B cell (primary cell): ENCODE measurements around the gene TPSAB1. TPM values are rescaled to one million over a fixed set of nuclear protein-coding genes. Genes with fewer than 3 reads are reported as not detected.

ENCODE experiments used
- ATAC-seq: fragments of 200-7000 bp; cut with Tn5 transposase; one replicate; pipeline ENCODE4 v1.10.0; 2021; ENCODE audit warnings: low read depth, mild to moderate bottlenecking, moderate number of reproducible peaks, moderate library complexity
- CTCF ChIA-PET: fragments of 350-600 bp; sonication (Branson Sonifier 250); formaldehyde crosslinking; loops from one replicate; lab custom pipeline; 2021; ENCODE audit warnings: antibody characterized with exemption, inconsistent platforms; lab: Charles Lee
- POLR2A ChIA-PET: fragments of 350-600 bp; sonication (Branson Sonifier 250); formaldehyde crosslinking; loops from one replicate; lab custom pipeline; 2021; ENCODE audit warnings: antibody characterized with exemption; lab: Charles Lee
- DNase-seq: peaks from one replicate; pipeline ENCODE4 v3.0.0; 2013
- H2AFZ ChIP-seq: 2 replicates; pipeline ENCODE4 v1.6.1; 2012; ENCODE audit warnings: mild to moderate bottlenecking, low read depth, low read length; ENCODE audit not compliant: insufficient read depth, poor library complexity, severe bottlenecking
- H3K27ac ChIP-seq, 2 donors: 1 replicate in 1 of 2; 2 replicates in 1 of 2; pipeline ENCODE4 v1.5.1; 2012 to 2013; ENCODE audit warnings: low read length in 2 of 2, mild to moderate bottlenecking in 2 of 2, moderate library complexity in 1 of 2
- H3K27me3 ChIP-seq, 4 experiments: fragments of 200-600 bp in 1 of 4; sonication (generic) in 1 of 4; replicated peaks in 1 of 4; 1 replicate in 2 of 4; 2 replicates in 2 of 4; pipeline versions ENCODE4 v1.6.1 to v1.7.0; 2013 to 2016; ENCODE audit warnings: low read length in 3 of 4, mild to moderate bottlenecking in 2 of 4, mixed read lengths in 1 of 4, moderate library complexity in 1 of 4; ENCODE audit not compliant: insufficient read depth in 4 of 4, control insufficient read depth in 3 of 4; ENCODE audit errors: control extremely low read depth in 1 of 4
- H3K36me3 ChIP-seq, 2 experiments: replicated peaks in 1 of 2; 1 replicate in 1 of 2; 2 replicates in 1 of 2; pipeline versions ENCODE4 v1.6.1 to v1.7.1; 2013; ENCODE audit warnings: low read length in 1 of 2; ENCODE audit not compliant: insufficient read depth in 2 of 2, control insufficient read depth in 1 of 2; ENCODE audit errors: control extremely low read depth in 1 of 2, extremely low read depth in 1 of 2
- H3K4me1 ChIP-seq, 2 donors: fragments of 200-600 bp in 1 of 2; sonication (generic) in 1 of 2; 1 replicate in 1 of 2; 2 replicates in 1 of 2; pipeline versions ENCODE4 v1.5.1 to v1.6.1; 2013 to 2017; ENCODE audit warnings: low read length in 2 of 2; ENCODE audit not compliant: control insufficient read depth in 2 of 2, insufficient read depth in 2 of 2
- H3K4me2 ChIP-seq: replicated peaks from 2 replicates; pipeline ENCODE3; 2012; ENCODE audit warnings: mild to moderate bottlenecking, low read depth, low read length; ENCODE audit not compliant: poor library complexity, severe bottlenecking
- H3K4me3 ChIP-seq, 5 experiments: fragments of 200-600 bp in 1 of 5; sonication (generic) in 1 of 5; 1 replicate in 3 of 5; 2 replicates in 2 of 5; pipeline versions ENCODE4 v1.5.1 to v1.7.0; 2011 to 2016; ENCODE audit warnings: low read length in 4 of 5, mild to moderate bottlenecking in 4 of 5, low read depth in 2 of 5, control low read depth in 1 of 5, moderate library complexity in 1 of 5; ENCODE audit not compliant: insufficient read depth in 1 of 5; ENCODE audit errors: control extremely low read depth in 1 of 5, extremely low read depth in 1 of 5
- H3K79me2 ChIP-seq: fragments of 200-600 bp; sonication (generic); one replicate; pipeline ENCODE4 v1.6.0; 2016; ENCODE audit warnings: low read length; ENCODE audit not compliant: control insufficient read depth, insufficient read depth
- H3K9ac ChIP-seq: fragments of 200-600 bp; sonication (generic); 2 replicates; pipeline ENCODE4 v1.6.1; 2017; ENCODE audit warnings: mild to moderate bottlenecking, low read length, moderate library complexity
- H3K9me3 ChIP-seq, 3 donors: one replicate each; pipeline versions ENCODE4 v1.6.1 to v1.7.1; 2013; ENCODE audit warnings: low read length in 2 of 3; ENCODE audit not compliant: control insufficient read depth in 2 of 3, insufficient read depth in 1 of 3; ENCODE audit errors: control extremely low read depth in 1 of 3
- H4K20me1 ChIP-seq: 2 replicates; pipeline ENCODE4 v1.6.0; 2012; ENCODE audit warnings: mild to moderate bottlenecking, low read length; ENCODE audit not compliant: insufficient read depth, control insufficient read depth, poor library complexity, severe bottlenecking
- H3K27ac Mint-ChIP-seq: one replicate; pipeline ENCODE4 v1.8.0; 2021; ENCODE audit warnings: mixed read lengths
- H3K27me3 Mint-ChIP-seq: one replicate; pipeline ENCODE4 v1.8.0; 2021; ENCODE audit warnings: mixed read lengths
- H3K4me1 Mint-ChIP-seq: one replicate; pipeline ENCODE4 v1.8.0; 2021; ENCODE audit warnings: mixed read lengths
- H3K4me3 Mint-ChIP-seq: one replicate; pipeline ENCODE4 v1.8.0; 2021; ENCODE audit warnings: mixed read lengths
- H3K9me3 Mint-ChIP-seq: one replicate; pipeline ENCODE4 v1.8.0; 2022; ENCODE audit warnings: mixed read lengths; ENCODE audit not compliant: insufficient read depth
- CTCF ChIP-seq: fragments of 200-600 bp; IDR thresholded peaks from one replicate; pipeline ENCODE4 v1.8.0; 2022; ENCODE audit warnings: antibody characterized with exemption, mild to moderate bottlenecking
- EZH2 ChIP-seq: IDR thresholded peaks from 2 replicates; pipeline ENCODE4 v1.6.1; 2012; ENCODE audit warnings: borderline replicate concordance, low read depth, mild to moderate bottlenecking, moderate library complexity, low read length; ENCODE audit not compliant: insufficient read depth, poor library complexity, severe bottlenecking
- WGBS: methylation state at CpG from one replicate; pipeline ENCODE4 v1.1.5; 2013; ENCODE audit warnings: missing lambda C conversion rate; ENCODE audit not compliant: insufficient coverage; 5-methylcytosine and 5-hydroxymethylcytosine counted together
- intact Hi-C: fragments of 100-400 bp; cut with micrococcal nuclease; formaldehyde crosslinking; loops from one replicate; pipeline ENCODE4 v1.10.0; 2022
- polyA plus RNA-seq: library from polyadenylated mRNA; depleted of rRNA; stranded (reverse); fragments of >200 nt; gene quantifications from 2 replicates; pipeline ENCODE4 v1.2.3, GENCODE V29; 2012
- total RNA-seq, 2 donors: library from RNA; stranded (reverse); fragments of 120-200 nt in 1 of 2; gene quantifications; 1 replicate in 1 of 2; 2 replicates in 1 of 2; pipeline versions ENCODE4 v1.2.3 to v1.2.4, GENCODE V29; 2013 to 2022

The TPSAB1 gene
- total and polyA plus RNA-seq, 2 donors (not counting 1 experiment from before 2014, with no cell fraction given): not detected

GRCh38 chr16:1282324-1282973 lies 41.9 kb downstream of the TPSAB1 start:
- Histone ChIP-seq H2AFZ (no peak overlapping the region), H3K79me2 (no peaks in the 10 kb centered on the region), H3K27me3 (peaks cover 0 to 2% (median 1%) of the 10 kb centered on the region in 4 experiments), H3K4me3 (no peak overlapping the region), H3K9ac (no peak overlapping the region), H3K4me2 (peak overlapping the region; percentile 14), H3K27ac (no peak overlapping the region), H4K20me1 (no peaks in the 10 kb centered on the region), H3K9me3 (no peaks in the 10 kb centered on the region), H3K36me3 (no peaks in the 10 kb centered on the region), H3K4me1 (no peaks in the 10 kb centered on the region)
- intact Hi-C loops: no loop called here
- H3K4me3 Mint-ChIP-seq: no peak overlapping the region
- CTCF ChIA-PET: no interaction called here
- H3K27ac Mint-ChIP-seq: no peak overlapping the region
- DNase-seq (no peak), ATAC-seq (peak; percentile 31)
- H3K4me1 Mint-ChIP-seq: peaks cover 2% of the 10 kb centered on the region
- peaks cover 3% of the 10 kb centered on the region for H3K27me3 Mint-ChIP-seq
- H3K9me3 Mint-ChIP-seq: no peaks in the 10 kb centered on the region
- POLR2A ChIA-PET: no interaction called here
- WGBS: 63% methylated on average over 15 of the region's 17 CpGs
- TF ChIP-seq CTCF: no peak
- TF ChIP-seq EZH2: no peak

- no peak overlapping the region for H2AFZ ChIP-seq
- ATAC-seq (no peak), DNase-seq (no peak)
- Mint-ChIP-seq H3K27ac (no peak overlapping the region), H3K4me3 (no peak overlapping the region), H3K4me1 (peaks cover 2% of the 10 kb centered on the region), H3K27me3 (peaks cover 8% of the 10 kb centered on the region), H3K9me3 (no peaks in the 10 kb centered on the region)
- CTCF ChIA-PET: no interaction called here
- no peaks in the 10 kb centered on the region for H4K20me1 ChIP-seq
- H3K27me3 ChIP-seq: peaks cover 0 to 9% (median 1%) of the 10 kb centered on the region in 4 experiments
- H3K27ac ChIP-seq: no peak overlapping the region
- TF ChIP-seq CTCF (no peak), EZH2 (no peak)
- intact Hi-C loops: no loop called here
- POLR2A ChIA-PET: no interaction called here
- H3K36me3 ChIP-seq: no peaks in the 10 kb centered on the region
- no peak overlapping the region for H3K4me3 ChIP-seq
- no peaks in the 10 kb centered on the region for H3K9me3 ChIP-seq
- no peaks in the 10 kb centered on the region for H3K79me2 ChIP-seq
- no peak overlapping the region for H3K9ac ChIP-seq
- H3K4me2 ChIP-seq: no peak overlapping the region
- WGBS: 40% methylated on average over 11 of the region's 17 CpGs
- H3K4me1 ChIP-seq: no peaks in the 10 kb centered on the region
Measured at GRCh38 chr16:1283296-1283695, 42.8 kb downstream of the TPSAB1 start.
